Measurements from ENCODE around the gene CYLD.

CYLD gene

DNA sequence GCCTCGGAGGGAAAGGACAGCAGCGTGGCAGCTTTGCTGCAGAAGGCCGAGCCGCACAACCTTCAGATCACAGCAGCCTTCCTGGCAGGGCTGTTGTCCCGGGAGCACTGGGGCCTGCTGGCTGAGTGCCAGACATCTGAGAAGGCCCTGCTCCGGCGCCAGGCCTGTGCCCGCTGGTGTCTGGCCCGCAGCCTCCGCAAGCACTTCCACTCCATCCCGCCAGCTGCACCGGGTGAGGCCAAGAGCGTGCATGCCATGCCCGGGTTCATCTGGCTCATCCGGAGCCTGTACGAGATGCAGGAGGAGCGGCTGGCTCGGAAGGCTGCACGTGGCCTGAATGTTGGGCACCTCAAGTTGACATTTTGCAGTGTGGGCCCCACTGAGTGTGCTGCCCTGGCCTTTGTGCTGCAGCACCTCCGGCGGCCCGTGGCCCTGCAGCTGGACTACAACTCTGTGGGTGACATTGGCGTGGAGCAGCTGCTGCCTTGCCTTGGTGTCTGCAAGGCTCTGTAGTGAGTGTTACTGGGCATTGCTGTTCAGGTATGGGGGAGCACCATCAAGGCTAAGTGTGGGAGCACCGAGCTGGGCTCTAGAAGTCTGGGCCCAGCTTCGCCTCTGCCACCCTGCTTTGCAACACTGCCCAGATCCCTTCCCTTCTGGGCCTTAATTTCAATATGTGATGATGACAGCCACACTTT is 29.9 kb upstream of the CYLD start:
- DNase-seq = no peak

DNA sequence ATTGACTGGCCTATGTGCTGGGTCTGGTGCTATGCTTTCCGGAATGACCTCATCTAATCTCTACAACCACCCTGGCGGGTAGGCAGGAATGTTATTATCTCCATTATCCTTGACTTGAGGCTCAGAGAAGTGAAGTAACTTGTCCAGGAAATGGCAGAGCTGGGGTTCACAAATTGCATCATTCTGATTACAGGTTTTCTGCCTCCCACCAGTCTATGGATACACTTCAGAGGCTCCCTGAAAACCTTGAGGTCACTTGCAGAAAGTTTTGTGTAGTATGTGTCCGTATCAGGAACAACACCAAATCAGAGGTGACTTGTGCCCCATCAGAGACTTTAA is 29.4 kb upstream of the CYLD start:
- DNase-seq = no peak

DNA sequence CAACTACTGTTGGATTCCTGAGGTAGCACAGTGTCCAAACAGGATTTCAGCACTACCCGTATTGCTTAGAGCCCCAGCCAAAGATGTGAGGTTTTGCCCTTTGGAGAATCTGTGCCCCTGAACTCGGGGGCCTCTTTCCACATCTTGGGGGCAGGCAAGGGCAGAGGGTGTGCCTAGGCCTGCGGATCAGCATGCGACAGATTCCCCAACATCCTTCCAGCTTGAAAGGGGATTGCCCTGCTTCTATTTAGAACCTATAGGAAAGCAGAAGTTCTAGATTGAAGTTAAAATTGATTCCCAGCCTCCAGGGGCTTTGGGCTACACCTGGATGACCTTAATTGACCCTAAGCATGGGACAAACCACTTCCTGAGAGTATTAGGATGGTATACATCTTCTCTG is 28.9 kb upstream of the CYLD start:
- DNase-seq = no peak

DNA sequence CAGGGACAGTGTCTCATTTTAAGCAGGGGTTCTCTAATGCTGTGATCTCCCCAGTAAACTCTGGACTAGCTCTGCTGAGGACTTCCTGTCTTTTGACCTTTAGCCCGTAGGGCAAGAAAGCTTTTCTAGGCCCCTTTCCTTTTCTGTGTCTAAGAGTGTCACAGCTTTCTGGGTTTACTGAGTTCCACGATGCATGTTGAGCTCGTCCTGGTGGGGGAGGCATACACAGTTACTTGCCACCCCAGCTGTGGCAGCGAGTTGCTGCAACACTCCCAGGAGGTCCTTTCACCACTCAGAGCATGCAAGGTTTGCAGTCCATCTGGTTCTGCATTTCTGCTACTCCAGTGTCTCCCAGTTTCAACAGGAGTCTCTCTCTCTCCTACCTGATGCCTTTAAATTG is 24.8 kb upstream of the CYLD start:
- no peak for DNase-seq

DNA sequence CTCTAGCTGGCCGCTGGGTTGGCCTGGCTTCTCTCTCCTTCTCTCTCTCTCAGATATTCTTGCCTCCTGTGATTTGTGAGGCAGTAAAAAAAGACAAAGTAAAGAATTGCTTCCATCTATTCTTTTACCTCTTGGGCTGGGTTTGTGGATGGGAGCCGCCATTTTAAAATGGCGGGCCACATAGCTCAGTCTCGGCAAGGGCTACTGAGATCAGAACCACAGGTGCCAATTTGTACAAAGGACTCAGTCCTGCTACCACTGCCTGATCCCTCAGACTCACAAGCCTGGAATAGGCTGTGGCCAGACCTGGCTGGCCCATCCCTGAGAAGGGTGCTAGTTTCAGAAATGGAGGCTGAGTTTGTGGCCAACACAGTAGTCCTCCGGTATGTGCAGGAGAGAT is 24.4 kb upstream of the CYLD start:
- DNase-seq = no peak

DNA sequence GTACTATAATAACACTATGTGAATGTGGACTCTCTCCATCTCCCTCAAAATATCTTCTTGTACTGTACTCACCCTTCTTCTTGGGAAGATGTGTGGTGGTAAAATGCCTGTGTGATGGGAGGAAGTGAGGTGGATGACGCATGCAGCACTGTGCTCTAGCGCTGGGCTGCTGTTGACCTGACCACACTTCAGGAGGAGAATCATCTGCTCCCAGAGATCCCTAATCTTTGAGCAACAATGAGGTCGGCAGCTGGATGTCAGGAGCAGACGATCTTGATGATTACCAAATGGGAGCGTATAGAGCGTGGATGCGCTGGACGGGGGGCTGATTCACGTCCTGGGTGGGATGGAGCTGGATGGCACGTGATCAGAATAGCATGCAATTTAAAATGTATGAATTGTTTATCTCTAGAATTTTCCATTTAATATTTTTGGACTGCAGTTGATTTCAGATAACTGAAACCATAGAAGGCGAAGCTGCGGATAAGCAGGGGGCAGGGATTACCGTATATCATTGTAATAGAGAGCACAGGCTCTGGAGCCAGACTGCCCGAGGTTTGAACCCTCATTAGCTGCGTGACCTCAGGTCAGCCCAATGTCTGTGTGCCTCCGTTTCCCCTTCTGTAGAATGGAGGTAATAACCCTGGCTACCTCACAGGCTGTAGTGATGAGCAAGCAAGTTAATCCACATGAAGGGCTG is 23.7 kb upstream of the CYLD start:
- no peak for DNase-seq

DNA sequence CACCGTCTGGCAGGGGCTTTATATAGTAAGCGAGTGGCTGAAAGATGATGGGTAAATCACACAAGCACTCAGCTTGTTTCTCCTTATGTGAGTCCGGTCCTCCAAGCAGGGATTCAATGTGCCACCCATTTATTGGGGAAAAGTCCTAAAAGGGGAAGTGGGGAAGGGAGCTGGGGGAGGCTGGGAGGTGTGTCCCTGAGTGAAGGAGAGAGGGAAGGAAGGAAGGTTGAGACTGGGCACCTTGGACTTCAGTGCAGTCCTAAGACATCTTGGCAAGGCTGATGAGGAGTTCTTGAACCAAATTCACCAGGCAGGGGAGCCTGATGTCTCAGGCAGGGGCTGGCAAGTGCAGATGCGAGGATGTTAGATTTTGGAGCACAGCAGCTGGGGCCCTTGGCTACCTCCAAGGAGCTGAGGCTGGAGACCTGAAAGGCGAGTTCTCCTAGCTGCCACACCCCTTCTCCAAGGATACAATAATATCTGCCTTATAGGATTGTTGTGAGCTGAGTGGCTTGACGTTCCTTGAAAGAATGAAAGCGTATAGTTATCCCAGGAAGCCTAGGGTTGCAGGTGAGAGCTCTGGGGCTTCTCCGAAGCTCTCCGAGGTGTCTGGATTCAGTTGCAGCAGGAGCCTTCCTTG is 23.0 kb upstream of the CYLD start:
- DNase-seq = no peak

DNA sequence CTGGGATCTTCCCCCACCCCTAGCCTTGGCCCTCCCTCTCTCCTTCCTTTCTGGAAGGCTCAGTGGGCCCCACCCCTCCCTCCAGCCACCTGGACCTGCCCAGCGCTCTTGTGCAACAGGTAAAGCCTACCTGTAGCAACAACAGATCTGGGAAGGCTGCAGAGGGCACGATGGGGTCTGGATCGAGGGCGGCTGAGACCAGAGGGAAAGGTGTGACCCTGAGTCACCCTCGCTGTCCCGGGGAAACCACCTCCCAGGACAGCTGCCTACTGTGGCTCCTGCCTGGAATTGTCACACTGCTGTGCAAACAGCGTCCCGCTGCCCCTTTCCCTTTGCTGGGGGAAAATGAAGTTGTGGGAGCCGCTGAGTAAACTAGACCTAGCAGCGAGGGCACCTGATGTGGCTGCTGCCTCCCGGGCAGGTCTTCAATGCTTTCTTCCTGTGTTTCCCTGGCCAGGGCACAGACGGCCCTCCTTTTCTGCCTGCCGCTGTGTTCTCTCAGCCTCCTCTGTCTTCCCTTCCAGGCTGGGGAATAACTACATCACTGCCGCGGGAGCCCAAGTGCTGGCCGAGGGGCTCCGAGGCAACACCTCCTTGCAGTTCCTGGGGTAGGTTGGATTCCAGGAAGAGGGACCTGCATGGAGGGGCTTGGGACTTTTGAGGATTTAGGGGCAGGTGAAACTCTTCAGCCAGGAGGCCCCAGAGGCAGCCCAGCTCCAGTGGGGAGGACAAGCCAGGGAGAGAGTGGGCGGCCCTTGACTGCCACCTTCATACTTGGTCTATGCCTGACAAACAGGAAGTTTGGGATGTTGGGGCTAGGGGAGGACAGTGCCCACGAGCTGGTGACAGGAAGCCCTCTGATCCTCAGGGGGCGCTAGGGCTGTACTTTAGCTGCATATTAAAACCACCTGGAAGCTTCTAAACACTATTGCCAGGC is 22.2 kb upstream of the CYLD start:
- DNase-seq = no peak

DNA sequence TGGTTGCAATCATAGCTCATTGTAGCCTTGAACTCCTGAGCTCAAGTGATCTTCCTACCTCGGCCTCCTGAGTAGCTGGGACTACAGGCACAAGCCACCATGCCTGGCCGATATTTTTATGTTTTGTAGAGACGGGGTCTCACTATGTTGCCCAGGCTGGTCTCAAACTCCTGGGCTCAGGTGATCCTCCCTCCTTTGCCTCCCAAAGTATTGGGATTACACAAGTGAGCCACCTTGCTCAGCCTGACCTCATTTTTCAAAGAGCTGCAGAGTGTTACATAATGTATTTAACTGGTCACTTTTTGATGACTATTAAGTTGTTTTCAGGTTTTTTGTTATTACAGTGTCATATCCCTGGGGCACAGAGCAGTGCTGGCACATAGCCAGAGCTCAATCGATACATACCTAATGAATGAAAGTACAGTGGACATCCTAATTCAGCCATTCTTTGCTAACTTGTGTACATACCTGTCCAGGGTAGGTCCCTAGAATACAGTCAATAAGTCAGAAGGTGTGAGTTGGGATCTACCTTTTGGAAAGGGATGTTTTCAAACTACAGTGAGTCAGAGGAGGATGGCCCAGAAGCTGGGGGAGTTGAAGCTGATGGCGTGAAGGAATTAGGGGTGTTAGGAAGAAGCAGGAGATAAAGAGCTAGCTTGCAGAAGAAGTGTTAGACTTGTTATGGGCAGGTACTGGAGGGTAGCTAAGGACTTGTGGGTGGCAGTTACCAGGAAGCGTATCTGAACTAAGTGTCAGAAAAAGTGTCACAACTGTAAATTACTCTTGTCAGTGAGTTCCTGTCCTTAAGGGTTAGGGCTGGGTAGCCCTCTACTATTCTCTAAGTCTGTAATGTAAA is 20.1 kb upstream of the CYLD start:
- no peak for DNase-seq

DNA sequence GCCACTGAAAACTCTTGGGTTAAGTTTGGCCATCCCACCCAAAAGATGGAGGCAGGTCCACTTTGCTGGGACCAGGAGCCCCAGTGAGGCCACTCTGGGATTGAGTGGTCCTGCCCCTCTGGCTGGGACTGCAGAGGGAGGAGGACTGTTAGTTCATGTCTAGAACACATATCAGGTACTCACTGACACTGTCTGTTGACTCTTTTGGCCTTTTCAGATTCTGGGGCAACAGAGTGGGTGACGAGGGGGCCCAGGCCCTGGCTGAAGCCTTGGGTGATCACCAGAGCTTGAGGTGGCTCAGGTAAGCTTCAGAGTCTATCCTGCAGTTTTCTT is 19.5 kb upstream of the CYLD start:
- DNase-seq = no peak

DNA sequence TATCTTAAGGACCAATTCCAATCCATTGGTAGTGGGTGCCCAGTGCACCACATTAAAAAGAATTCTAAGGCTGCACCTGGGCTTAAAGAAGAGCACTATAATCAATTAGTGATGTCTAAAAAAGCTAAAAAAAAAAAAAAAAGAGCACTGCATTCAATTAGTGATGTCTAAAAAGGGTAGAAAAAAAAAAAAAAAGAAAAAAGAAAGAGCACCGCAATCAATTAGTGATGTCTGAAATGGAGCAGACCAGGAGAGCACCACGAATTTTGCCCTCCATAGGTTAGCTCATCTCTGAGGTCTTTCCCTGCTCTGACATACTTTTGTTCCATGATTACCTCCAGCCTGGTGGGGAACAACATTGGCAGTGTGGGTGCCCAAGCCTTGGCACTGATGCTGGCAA is 18.9 kb upstream of the CYLD start:
- DNase-seq = no peak

DNA sequence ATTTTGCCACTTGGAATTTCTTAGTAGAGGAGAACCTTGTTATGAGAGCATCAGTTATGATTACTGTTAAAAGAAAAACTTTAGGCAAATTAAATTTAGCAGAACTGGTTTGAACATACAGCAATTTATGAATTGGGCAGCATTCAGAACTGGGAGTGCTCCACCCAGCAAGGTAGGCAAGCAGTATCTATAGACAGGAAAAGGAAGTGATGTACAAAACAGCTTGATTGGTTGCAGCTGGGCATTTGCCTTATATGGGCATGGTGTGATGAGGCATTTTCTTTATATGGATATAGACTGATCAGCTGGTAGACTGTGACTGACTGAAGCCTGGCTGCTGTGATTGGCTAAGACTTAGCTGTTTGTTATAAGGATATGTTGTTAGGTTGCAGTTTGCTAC is 17.6 kb upstream of the CYLD start:
- no peak for DNase-seq

DNA sequence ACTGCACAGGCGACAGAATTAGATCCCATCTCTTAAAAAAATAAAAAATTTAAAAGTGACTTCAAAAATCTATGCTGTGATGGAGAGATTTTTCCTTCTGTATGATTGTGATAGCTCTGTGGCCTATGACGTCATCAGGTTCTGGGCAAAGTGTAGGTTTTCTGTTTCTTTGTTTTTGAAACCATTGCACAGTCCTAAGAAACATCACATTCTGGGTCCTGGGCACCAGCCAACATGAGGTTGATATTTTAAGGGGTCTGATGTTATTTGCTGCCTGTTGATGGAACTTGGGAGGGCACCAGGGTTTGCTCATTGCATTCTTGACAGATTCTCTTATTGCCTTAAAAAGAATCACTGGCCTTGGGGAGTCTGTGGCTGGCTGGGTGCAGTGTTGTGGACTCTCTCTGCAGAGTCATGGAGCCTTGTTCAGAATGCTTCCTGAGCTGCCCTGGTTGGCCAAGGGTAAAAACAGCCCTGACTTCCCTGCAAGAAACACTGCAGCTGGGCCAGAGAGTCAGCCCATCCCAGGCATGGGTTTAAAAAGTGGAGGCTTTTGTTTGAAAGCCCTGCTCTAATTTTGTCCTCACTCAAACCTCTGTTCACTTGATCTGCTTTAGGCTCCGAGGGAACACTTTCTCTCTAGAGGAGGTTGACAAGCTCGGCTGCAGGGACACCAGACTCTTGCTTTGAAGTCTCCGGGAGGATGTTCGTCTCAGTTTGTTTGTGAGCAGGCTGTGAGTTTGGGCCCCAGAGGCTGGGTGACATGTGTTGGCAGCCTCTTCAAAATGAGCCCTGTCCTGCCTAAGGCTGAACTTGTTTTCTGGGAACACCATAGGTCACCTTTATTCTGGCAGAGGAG is 10.5 kb upstream of the CYLD start:
- no peak for DNase-seq

DNA sequence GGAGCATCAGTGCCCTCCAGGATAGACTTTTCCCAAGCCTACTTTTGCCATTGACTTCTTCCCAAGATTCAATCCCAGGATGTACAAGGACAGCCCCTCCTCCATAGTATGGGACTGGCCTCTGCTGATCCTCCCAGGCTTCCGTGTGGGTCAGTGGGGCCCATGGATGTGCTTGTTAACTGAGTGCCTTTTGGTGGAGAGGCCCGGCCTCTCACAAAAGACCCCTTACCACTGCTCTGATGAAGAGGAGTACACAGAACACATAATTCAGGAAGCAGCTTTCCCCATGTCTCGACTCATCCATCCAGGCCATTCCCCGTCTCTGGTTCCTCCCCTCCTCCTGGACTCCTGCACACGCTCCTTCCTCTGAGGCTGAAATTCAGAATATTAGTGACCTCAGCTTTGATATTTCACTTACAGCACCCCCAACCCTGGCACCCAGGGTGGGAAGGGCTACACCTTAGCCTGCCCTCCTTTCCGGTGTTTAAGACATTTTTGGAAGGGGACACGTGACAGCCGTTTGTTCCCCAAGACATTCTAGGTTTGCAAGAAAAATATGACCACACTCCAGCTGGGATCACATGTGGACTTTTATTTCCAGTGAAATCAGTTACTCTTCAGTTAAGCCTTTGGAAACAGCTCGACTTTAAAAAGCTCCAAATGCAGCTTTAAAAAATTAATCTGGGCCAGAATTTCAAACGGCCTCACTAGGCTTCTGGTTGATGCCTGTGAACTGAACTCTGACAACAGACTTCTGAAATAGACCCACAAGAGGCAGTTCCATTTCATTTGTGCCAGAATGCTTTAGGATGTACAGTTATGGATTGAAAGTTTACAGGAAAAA is 9.7 kb upstream of the CYLD start:
- DNase-seq = no peak

DNA sequence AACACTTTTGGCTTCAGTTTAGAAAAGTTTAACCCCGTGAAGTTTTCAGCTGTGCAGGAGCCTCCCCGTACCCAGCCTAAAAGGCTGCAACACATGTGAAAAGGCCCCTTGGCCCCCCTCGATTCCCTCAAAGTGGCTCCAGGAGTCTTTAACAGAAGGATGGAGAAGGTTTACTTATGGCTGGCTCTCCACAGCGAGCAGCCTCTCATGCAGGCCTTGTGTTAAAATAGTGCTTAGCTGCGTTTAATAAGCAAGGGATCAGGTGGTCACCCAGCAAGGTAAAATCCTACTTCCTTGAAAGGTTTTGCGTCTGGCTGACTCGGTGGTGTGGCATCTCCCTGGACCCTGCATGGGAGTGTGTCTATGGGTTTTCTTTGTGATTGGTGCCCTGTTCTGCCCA is 8.4 kb upstream of the CYLD start:
- DNase-seq = no peak

DNA sequence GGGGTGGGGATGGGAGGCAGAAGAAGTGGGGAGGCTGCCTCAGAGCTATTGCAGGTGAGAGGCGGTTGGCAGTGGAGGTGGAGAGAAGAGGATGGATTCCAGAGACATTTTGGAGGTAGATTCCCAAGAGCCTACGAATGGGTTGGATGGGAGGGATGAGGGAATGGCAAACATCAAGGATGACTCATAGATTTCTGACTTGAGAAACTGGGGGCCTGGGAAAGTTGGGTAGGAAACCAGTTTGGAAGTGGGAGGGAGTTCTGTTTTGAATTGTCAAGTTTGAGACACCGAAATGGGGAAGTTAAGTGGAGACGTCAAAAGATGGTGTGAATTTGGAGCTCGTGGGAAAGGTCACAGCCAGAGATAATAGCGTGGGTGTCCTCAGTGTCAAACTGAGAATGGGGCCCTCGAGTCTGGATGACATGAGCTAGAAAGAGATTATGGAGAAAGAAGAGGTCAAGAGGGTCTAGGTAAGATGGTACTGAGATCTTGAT is 6.2 kb upstream of the CYLD start:
- DNase-seq = no peak

DNA sequence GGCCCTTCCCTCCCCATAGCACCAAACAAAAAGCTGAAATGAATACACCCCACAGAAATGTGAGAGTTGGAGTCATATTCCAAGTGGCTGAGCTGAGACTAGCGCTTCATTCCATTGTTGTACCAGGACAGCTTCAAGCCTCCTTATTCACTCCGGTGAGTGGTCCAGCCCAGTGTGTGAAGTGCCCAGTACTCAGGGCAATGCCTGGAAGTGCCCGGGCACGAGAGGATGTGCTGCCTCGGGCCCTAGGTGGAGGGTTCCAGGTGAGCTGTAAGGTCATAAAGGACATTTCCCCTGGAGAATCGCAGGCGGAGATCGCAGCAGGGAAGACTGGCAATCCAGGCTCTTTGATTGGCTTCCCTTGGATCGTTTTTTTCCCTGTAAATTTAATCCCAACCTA is 5.4 kb upstream of the CYLD start:
- no peak for DNase-seq

DNA sequence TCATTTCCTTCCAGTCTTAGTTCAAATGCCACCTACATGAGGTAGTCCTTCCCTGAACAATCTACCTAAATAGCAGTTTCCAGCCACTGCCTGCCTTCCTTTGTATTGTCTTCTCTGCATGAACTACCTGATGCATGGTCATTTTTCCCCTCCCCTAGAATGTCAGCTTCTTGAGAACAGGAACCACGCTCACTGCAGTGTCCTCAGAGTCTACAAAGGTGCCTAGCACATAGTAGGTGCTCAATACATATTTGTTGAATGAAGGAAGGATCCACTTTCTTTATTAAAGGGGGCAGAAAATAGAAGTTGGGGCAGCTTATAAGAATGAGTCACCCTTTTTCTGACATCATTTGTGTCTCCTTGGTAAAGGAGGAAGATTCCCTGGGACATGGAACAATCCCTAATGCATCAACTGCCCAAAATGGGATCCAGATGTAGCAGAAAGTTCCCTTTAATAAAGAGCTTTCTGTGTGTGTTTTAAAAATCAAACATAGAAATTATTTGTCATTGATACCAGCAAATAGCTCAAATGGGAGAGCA is 4.4 kb upstream of the CYLD start:
- DNase-seq = no peak

DNA sequence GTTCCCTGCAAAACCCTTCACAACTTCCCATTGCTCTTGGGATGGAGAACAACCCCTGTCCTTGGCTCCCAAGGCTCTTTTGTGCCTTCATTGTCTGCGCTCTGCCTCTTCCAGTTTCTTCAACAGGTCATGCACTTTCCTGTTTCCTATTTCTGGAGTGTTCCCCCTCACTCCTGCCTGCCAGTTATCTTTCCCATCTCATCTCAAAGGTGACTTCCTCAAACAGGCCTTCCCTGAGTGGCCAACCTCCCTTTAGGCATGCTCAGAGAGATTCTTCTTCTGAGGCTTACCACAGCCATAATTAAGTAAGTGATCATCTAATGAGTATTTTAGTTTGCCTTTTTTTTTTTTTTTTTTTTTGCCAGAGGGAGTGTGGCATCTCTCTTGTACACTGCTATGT is 2.9 kb upstream of the CYLD start:
- no peak for DNase-seq

DNA sequence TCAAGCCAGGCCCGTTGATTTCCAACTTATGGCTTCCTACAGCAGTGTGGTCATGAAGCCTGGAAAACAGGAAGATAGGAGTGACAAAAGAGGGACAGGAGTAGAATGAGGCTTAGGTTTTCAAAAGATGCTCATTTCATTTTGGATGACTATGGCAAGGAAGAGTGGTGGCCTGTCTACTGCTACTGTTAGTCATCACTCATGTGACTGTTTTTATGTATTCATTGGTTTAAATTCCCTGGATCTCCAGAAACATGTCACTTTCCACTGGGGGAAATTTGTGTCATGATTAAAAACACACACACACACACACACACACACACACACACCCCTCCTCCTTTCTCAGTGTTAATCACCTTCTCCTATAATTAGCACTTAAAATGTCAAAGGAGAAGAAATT is 1.1 kb upstream of the CYLD start:
- no peak for DNase-seq
